H9 (cell line): ENCODE measurements around the gene ATP11C. TPM values are rescaled to one million over a fixed set of nuclear protein-coding genes. Genes with fewer than 3 reads are reported as not detected.
"Not testable (repeated sequence)": the region's sequence is repeated elsewhere in the genome, so short reads cannot be mapped to it uniquely, and the experiment has no call there.

Source experiments
- DNase-seq: peaks from one replicate; pipeline ENCODE4 v3.0.0-alpha.2; 2017
- H2AFZ ChIP-seq: one replicate; pipeline ENCODE4 v1.6.1; 2013; ENCODE audit warnings: mild to moderate bottlenecking, low read length, control low read depth, moderate library complexity
- H2AK5ac ChIP-seq: 2 replicates; pipeline ENCODE4 v1.6.1; 2013; ENCODE audit warnings: low read length, control low read depth, mixed read lengths; ENCODE audit not compliant: insufficient read length
- H2BK120ac ChIP-seq: one replicate; pipeline ENCODE4 v1.6.1; 2013; ENCODE audit warnings: low read depth, mild to moderate bottlenecking, low read length, control low read depth, inconsistent platforms; ENCODE audit not compliant: poor library complexity, severe bottlenecking
- H2BK12ac ChIP-seq: 2 replicates; pipeline ENCODE4 v1.6.1; 2013; ENCODE audit warnings: low read length, control low read depth, mixed read lengths, low read depth; ENCODE audit not compliant: insufficient read length
- H2BK15ac ChIP-seq: 2 replicates; pipeline ENCODE4 v1.6.1; 2013; ENCODE audit warnings: low read depth, low read length, control low read depth
- H2BK20ac ChIP-seq: one replicate; pipeline ENCODE4 v1.6.1; 2013; ENCODE audit warnings: low read depth, mild to moderate bottlenecking, low read length, control low read depth, inconsistent platforms; ENCODE audit not compliant: poor library complexity, severe bottlenecking
- H2BK5ac ChIP-seq: 2 replicates; pipeline ENCODE4 v1.6.1; 2013; ENCODE audit warnings: low read length, control low read depth, mixed read lengths; ENCODE audit not compliant: insufficient read length
- H3K14ac ChIP-seq: 2 replicates; pipeline ENCODE4 v1.6.1; 2013; ENCODE audit warnings: low read length, control low read depth; ENCODE audit not compliant: insufficient read depth
- H3K18ac ChIP-seq: 2 replicates; pipeline ENCODE4 v1.6.1; 2013; ENCODE audit warnings: low read depth, mild to moderate bottlenecking, mixed read lengths, low read length, control low read depth; ENCODE audit not compliant: insufficient read length
- H3K23ac ChIP-seq: 2 replicates; pipeline ENCODE4 v1.6.1; 2013; ENCODE audit warnings: low read length, control low read depth, mixed read lengths, low read depth; ENCODE audit not compliant: insufficient read length
- H3K23me2 ChIP-seq: 2 replicates; pipeline ENCODE4 v1.6.1; 2013; ENCODE audit warnings: low read depth, mild to moderate bottlenecking, mixed read lengths, low read length, control low read depth; ENCODE audit not compliant: insufficient read length, poor library complexity, severe bottlenecking
- H3K27ac ChIP-seq: 2 replicates; pipeline ENCODE4 v1.5.1; 2013; ENCODE audit warnings: low read length, control low read depth, mixed read lengths, low read depth; ENCODE audit not compliant: insufficient read length
- H3K27me3 ChIP-seq: 2 replicates; pipeline ENCODE4 v1.6.1; 2013; ENCODE audit warnings: low read length, control low read depth, inconsistent platforms; ENCODE audit not compliant: insufficient read depth
- H3K4ac ChIP-seq: 2 replicates; pipeline ENCODE4 v1.6.1; 2013; ENCODE audit warnings: low read depth, mild to moderate bottlenecking, control low read depth, inconsistent platforms, low read length, moderate library complexity
- H3K4me1 ChIP-seq: 2 replicates; pipeline ENCODE4 v1.6.1; 2013; ENCODE audit warnings: low read length, control low read depth, inconsistent platforms; ENCODE audit not compliant: insufficient read depth
- H3K4me2 ChIP-seq: 2 replicates; pipeline ENCODE4 v1.6.1; 2013; ENCODE audit warnings: low read length, control low read depth, mixed read lengths; ENCODE audit not compliant: insufficient read length, insufficient read depth
- H3K56ac ChIP-seq: 2 replicates; pipeline ENCODE4 v1.6.1; 2013; ENCODE audit warnings: low read depth, mild to moderate bottlenecking, mixed read lengths, low read length, control low read depth; ENCODE audit not compliant: insufficient read length
- H3K79me1 ChIP-seq: 2 replicates; pipeline ENCODE4 v1.6.1; 2013; ENCODE audit warnings: low read depth, mild to moderate bottlenecking, moderate library complexity, low read length, control low read depth, inconsistent platforms; ENCODE audit not compliant: insufficient read depth, poor library complexity, severe bottlenecking
- H3K79me2 ChIP-seq: 2 replicates; pipeline ENCODE4 v1.6.1; 2013; ENCODE audit warnings: low read length, control low read depth, inconsistent platforms; ENCODE audit not compliant: insufficient read depth
- H3K9ac ChIP-seq: 2 replicates; pipeline ENCODE4 v1.6.1; 2013; ENCODE audit warnings: low read length, control low read depth, mixed read lengths; ENCODE audit not compliant: insufficient read length; ENCODE audit errors: extremely low read depth
- H3K9me3 ChIP-seq: one replicate; pipeline ENCODE4 v1.6.1; 2013; ENCODE audit warnings: low read depth, low read length, inconsistent platforms; ENCODE audit not compliant: control insufficient read depth
- H3T11ph ChIP-seq: one replicate; pipeline ENCODE4 v1.6.1; 2013; ENCODE audit warnings: mild to moderate bottlenecking, low read length, control low read depth, inconsistent platforms
- H4K20me1 ChIP-seq: one replicate; pipeline ENCODE4 v1.6.1; 2013; ENCODE audit not compliant: control insufficient read depth, insufficient read length, insufficient read depth
- H4K5ac ChIP-seq: 2 replicates; pipeline ENCODE4 v1.6.1; 2013; ENCODE audit warnings: low read depth, mild to moderate bottlenecking, mixed read lengths, low read length, control low read depth; ENCODE audit not compliant: insufficient read length
- H4K8ac ChIP-seq: replicated peaks from 2 replicates; pipeline ENCODE4 v1.6.1; 2013; ENCODE audit warnings: low read length, control low read depth, mixed read lengths, low read depth; ENCODE audit not compliant: insufficient read length
- H4K91ac ChIP-seq: 2 replicates; pipeline ENCODE4 v1.6.1; 2013; ENCODE audit warnings: low read depth, mild to moderate bottlenecking, moderate library complexity, mixed read lengths, low read length, control low read depth; ENCODE audit not compliant: insufficient read length
- H3K27ac Mint-ChIP-seq, 3 experiments: 2 replicates in 2 of 3; 3 replicates in 1 of 3; pipeline ENCODE4 v1.8.0; 2020 to 2021; ENCODE audit warnings: mixed read lengths in 3 of 3, mild to moderate bottlenecking in 1 of 3, moderate library complexity in 1 of 3
- H3K27me3 Mint-ChIP-seq: 2 replicates; pipeline ENCODE4 v1.8.0; 2021; ENCODE audit warnings: low read depth, mild to moderate bottlenecking, moderate library complexity, mixed read lengths
- H3K36me3 Mint-ChIP-seq, 3 experiments: 2 replicates in 2 of 3; 3 replicates in 1 of 3; pipeline ENCODE4 v1.8.0; 2020 to 2021; ENCODE audit warnings: low read depth in 3 of 3, mixed read lengths in 3 of 3; ENCODE audit not compliant: insufficient read depth in 1 of 3
- H3K4me1 Mint-ChIP-seq, 2 experiments: 2 replicates each; pipeline ENCODE4 v1.8.0; 2020; ENCODE audit warnings: mixed read lengths in 2 of 2
- H3K4me3 Mint-ChIP-seq, 2 experiments: 2 replicates in 1 of 2; 3 replicates in 1 of 2; pipeline ENCODE4 v1.8.0; 2020 to 2021; ENCODE audit warnings: mild to moderate bottlenecking in 2 of 2, mixed read lengths in 2 of 2, moderate library complexity in 1 of 2
- H3K9me3 Mint-ChIP-seq, 2 experiments: 2 replicates in 1 of 2; 3 replicates in 1 of 2; pipeline ENCODE4 v1.8.0; 2020; ENCODE audit warnings: mild to moderate bottlenecking in 2 of 2, mixed read lengths in 2 of 2, moderate library complexity in 1 of 2
- CTCF ChIP-seq: fragments of 200-600 bp; sonication (generic); conservative IDR thresholded peaks from 3 replicates; pipeline ENCODE4 v1.8.0; 2021; ENCODE audit warnings: antibody characterized with exemption, mild to moderate bottlenecking
- WGBS: extraction: QIAGEN DNeasy Blood & Tissue Kit; methylation state at CpG from one replicate; pipeline ENCODE4 v1.1.7; 2013; ENCODE audit warnings: missing lambda C conversion rate, low lambda C conversion rate, mixed read lengths; ENCODE audit not compliant: insufficient read length; ENCODE audit errors: extremely low coverage; 5-methylcytosine and 5-hydroxymethylcytosine counted together
- total RNA-seq: library from RNA; stranded (reverse); gene quantifications from 2 replicates; pipeline ENCODE4 v1.2.1, GENCODE V29; 2021

Gene ATP11C
- total RNA-seq, 1 experiment from 2014 or later: 28.4 TPM

- Mint-ChIP-seq H3K27ac (no peak overlapping the region; a peak in 2 of 7 replicates), H3K4me3 (no peak overlapping the region), H3K9me3 (peaks cover 0 to 27% of the 10 kb centered on the region in 2 experiments; a peak in 2 of 5 replicates), H3K4me1 (peaks cover 6% of the 10 kb centered on the region in 2 experiments), H3K36me3 (peaks cover 0 to 6% (median 4%) of the 10 kb centered on the region in 3 experiments; a peak in 4 of 7 replicates), H3K27me3 (no peaks in the 10 kb centered on the region)
- Histone ChIP-seq H3K27me3 (no peaks in the 10 kb centered on the region), H2BK5ac (no peak overlapping the region), H3K4me1 (no peaks in the 10 kb centered on the region; the same call in 1 of the 2 replicates), H3K4me2 (no peak overlapping the region), H3K23ac (no peak overlapping the region), H3K27ac (no peak overlapping the region), H3K14ac (no peak overlapping the region), H3K9me3 (no peaks in the 10 kb centered on the region), H2BK15ac (no peak overlapping the region), H4K5ac (no peak overlapping the region), H3K79me2 (peaks cover 1% of the 10 kb centered on the region; the same call in 1 of the 2 replicates), H4K20me1 (no peaks in the 10 kb centered on the region), H3K9ac (no peak overlapping the region), H4K8ac (no peak overlapping the region), H3K56ac (no peak overlapping the region), H4K91ac (no peak overlapping the region), H3K79me1 (no peaks in the 10 kb centered on the region), H2AK5ac (no peak overlapping the region), H3K23me2 (no peaks in the 10 kb centered on the region), H2BK12ac (no peak overlapping the region), H3K4ac (no peak overlapping the region), H2BK120ac (no peak overlapping the region), H3T11ph (no peak overlapping the region), H2BK20ac (no peak overlapping the region), H3K18ac (no peak overlapping the region), H2AFZ (no peak overlapping the region)
- no CpG with 5 or more reads among the region's 5 CpGs for WGBS
- peak; percentile 48; the same call in 2 of the 3 replicates for TF ChIP-seq CTCF
- DNase-seq: no peak
Observed at GRCh38 chrX:139862208-139862607, 70.6 kb downstream of the ATP11C start.

- H2BK120ac ChIP-seq, H3T11ph ChIP-seq, H3K79me1 ChIP-seq, H3K9ac ChIP-seq, H3K23ac ChIP-seq, H2AK5ac ChIP-seq, H4K8ac ChIP-seq, H2BK15ac ChIP-seq, H3K4me2 ChIP-seq, H4K5ac ChIP-seq, H3K18ac ChIP-seq, H3K27ac ChIP-seq, H3K9me3 ChIP-seq, H3K4ac ChIP-seq, H3K4me1 ChIP-seq, H3K14ac ChIP-seq, H3K4me3 Mint-ChIP-seq, H3K27me3 ChIP-seq, H2BK20ac ChIP-seq, H2BK12ac ChIP-seq, DNase-seq, H3K27ac Mint-ChIP-seq, H3K36me3 Mint-ChIP-seq, H3K56ac ChIP-seq, H3K23me2 ChIP-seq, H2BK5ac ChIP-seq, H3K27me3 Mint-ChIP-seq, H3K79me2 ChIP-seq, H4K91ac ChIP-seq, H2AFZ ChIP-seq, H4K20me1 ChIP-seq: not testable (repeated sequence)
- no CpG with 5 or more reads among the region's 4 CpGs for WGBS
- peaks cover 0 to 31% of the 10 kb centered on the region in 2 experiments; a peak in 2 of 5 replicates for H3K9me3 Mint-ChIP-seq
- H3K4me1 Mint-ChIP-seq: peaks cover 43 to 50% of the 10 kb centered on the region in 2 experiments
Observed at GRCh38 chrX:139856826-139857225, 76.0 kb downstream of the ATP11C start.
